ENCODE measurements around the gene PROX1. TPM values are rescaled to one million over a fixed set of nuclear protein-coding genes. Genes with fewer than 3 reads are reported as not detected.
A peak's percentile ranks its signal among the peaks of the same experiment; 100 is the strongest.

The PROX1 gene
- polyA plus RNA-seq, 1 donor = 10.7 TPM

DNA sequence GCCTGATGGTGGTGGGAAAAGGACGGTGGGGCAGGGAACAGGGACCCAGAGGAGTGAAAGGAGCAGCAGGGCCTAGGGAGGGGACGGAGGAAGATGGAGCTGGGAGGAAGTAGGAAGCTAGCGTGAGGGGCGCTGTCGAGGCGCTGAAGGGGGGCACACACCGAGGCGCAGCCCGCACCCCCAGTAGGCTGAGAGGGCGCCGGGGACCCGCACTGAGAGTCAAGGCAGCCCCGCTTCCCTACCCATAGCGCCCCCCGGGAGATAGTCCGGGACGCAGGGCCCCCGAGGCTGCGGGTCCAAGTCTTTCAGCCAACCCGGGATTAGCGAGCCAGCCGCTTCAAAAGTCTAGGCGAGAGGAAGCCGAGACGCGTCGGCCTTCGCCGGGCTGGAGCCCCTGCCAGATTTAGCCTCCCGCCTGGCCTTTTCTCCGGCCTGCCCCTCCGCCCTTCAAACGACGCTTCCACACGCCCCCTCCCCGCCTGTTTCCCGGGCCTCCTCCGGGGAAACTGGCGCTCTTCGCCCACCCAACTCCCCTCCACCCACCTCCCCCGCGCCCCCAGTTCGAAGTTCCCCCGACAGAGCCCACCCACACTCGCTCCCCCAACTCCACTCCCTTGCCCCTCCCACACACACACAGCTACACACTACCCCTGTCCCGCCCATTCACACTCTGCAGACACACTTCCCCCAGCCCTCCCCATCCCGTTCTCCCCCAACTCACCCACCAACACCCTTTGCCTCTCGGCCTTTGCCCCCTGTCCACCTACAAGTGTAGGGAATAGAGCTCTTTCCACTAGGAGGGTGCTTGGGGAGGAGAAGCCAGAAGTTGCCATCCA, 7.8 kb upstream of the PROX1 start:
- no peak for DNase-seq

DNA sequence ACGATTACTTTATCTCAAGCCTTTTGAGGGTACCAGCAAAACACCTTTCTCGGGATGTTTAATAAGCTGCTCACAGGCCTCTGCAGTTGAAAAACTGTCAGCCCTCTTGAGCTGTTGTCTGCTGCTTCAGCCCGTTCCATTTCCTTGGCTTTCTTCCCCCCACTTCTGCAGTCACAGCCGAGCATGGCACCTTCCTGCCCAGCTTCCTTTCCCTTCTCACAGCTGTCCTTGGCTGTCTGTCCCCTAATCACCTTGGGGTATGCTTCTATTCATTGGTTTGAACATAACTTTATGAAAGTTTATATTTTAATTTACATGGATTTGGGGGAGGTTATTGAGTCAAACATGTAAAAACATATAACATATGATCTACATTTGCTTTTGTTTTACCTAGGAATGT, 6.9 kb upstream of the PROX1 start:
- DNase-seq = no peak

GRCh38 chr1:213982289-213982671, 5.5 kb upstream of the PROX1 start:
- no peak for DNase-seq

GRCh38 chr1:213982672-213983492, 4.9 kb upstream of the PROX1 start:
- DNase-seq = no peak

DNA sequence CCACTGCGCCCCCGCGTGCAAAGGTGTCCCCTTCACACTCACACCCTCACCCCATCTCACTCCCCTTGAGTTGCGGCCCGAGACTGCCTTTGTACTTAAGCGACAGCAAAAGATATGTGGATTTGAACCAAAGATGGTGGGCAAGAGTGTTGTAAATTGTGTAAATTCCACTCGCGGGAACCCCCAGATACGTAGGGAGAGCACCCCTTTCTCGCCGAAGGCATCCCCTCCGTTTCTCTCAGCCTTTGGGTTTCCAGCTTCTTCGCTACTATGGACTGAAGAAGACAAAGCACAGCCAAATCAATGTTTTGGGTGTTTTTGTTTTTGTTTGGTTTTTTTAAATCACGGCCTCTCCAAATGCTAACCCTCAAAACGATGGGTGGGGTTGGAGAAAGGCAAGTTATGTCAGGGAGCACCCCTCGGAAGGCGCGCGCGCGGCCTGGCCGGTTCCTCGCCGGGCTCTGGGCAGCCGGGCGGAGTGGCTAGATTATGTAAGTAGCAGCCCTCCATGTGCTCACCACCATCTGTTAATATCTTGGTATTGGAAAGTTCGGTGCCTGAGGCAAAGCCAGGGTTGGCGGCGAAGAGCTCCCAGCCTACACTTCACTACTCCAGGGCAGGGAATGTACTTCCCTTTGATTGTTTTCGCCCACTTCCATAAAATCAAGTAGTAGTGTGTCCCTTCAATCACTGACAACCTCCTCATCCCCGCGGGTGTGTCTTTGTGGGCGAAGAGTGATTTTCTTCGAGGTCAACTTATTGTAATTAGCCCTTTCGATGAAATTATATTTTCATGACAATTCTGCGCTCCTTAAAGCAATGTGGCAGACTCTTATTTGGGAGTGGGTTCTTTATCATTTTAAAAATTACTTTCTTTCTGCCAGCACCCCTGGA, 4.0 kb upstream of the PROX1 start:
- DNase-seq = no peak

- DNase-seq = no peak
Measured at GRCh38 chr1:213984387-213985208, 3.2 kb upstream of the PROX1 start.

DNA sequence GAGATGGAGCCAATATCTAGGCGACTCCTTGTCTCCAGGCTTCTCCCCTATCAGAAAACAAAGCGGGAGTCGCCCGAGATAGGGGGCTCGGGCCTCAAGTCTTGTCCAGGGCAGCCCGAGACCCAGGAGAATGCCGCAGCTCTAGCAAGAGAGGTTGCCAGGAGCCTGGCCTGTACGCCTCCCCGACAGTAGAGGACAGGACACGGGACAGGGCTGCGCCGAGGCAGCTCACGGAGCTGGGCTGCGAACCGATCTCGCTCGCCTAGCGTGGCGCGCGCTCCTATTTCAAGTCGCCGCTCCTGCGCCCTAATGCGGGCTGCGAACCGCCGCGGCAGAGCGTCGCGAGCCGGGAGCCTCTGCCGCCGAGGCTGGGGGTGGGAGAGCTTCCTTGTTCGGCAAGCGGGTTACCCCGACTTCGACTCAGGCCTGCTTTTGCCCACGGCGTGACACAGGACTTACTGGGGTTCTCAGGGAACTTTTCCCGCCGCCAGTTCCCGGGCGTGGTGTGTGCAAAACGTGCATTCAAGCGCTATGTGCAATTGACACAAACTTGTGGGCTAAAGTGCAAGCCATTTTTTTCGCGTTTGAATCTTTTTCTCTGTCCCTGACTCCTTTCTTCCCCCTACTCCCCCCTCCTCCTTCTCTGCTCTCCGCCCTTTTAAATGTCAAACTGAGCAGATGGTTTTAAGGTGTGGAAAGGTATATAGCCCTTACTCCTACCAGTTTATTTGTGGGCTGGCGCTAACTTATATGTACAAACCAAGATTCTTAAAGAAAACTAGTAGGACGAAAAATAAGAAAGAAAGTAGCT, 2.4 kb upstream of the PROX1 start:
- no peak for DNase-seq

GRCh38 chr1:213986020-213986924, 1.5 kb upstream of the PROX1 start:
- no peak for DNase-seq

DNA sequence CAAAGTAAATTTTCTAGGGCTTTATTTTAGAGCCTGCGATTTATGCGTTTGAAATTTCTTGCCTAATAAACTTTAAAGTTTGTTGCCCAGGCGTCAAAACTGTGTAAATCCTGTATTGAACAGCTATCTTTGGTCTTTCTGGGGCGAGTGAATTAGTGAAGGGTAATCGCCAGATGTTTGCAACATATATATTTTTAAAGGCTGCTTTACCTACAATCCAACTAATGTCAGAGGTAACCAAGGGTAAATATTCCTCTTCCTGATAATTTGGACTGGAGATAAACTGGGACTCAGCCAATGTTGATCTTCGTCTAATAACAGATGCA, 885 bp upstream of the PROX1 start:
- DNase-seq = no peak

- DNase-seq = peak; percentile 51
Measured at GRCh38 chr1:213987422-213987926, 299 bp upstream of the PROX1 start.

GRCh38 chr1:213988507-213989001, 781 bp downstream of the PROX1 start:
- no peak for DNase-seq

GRCh38 chr1:213989002-213989855, 1.5 kb downstream of the PROX1 start:
- DNase-seq = no peak

GRCh38 chr1:213993929-213994328, 6.2 kb downstream of the PROX1 start:
- no peak for DNase-seq

- no peak for DNase-seq
Measured at GRCh38 chr1:213994888-213995287, 7.1 kb downstream of the PROX1 start.

GRCh38 chr1:213995603-213996002, 7.8 kb downstream of the PROX1 start:
- no peak for DNase-seq

GRCh38 chr1:213996320-213997037, 8.7 kb downstream of the PROX1 start:
- peak; percentile 80 for DNase-seq

DNA sequence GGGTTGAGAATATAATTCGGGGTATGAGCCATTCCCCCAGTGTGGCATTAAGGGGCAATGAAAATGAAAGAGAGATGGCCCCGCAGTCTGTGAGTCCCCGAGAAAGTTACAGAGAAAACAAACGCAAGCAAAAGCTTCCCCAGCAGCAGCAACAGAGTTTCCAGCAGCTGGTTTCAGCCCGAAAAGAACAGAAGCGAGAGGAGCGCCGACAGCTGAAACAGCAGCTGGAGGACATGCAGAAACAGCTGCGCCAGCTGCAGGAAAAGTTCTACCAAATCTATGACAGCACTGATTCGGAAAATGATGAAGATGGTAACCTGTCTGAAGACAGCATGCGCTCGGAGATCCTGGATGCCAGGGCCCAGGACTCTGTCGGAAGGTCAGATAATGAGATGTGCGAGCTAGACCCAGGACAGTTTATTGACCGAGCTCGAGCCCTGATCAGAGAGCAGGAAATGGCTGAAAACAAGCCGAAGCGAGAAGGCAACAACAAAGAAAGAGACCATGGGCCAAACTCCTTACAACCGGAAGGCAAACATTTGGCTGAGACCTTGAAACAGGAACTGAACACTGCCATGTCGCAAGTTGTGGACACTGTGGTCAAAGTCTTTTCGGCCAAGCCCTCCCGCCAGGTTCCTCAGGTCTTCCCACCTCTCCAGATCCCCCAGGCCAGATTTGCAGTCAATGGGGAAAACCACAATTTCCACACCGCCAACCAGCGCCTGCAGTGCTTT, 9.4 kb downstream of the PROX1 start:
- peak; percentile 61 for DNase-seq
